HepG2 (cell line): ENCODE results near the gene NFS1. TPM values are rescaled to one million over a fixed set of nuclear protein-coding genes. Genes with fewer than 3 reads are reported as not detected.

Source experiments
- ARNT2 ChIP-seq: sonication (generic); formaldehyde crosslinking; IDR thresholded peaks from 2 replicates; pipeline ENCODE4 v1.8.0; 2022; ENCODE audit warnings: mild to moderate bottlenecking, low read depth, missing genetic modification reagents, moderate library complexity
- ARNTL ChIP-seq: sonication (generic); formaldehyde crosslinking; IDR thresholded peaks from 2 replicates; pipeline ENCODE4 v1.4.0; 2020; ENCODE audit warnings: mild to moderate bottlenecking, missing genetic modification reagents
- CREB1 ChIP-seq, 2 experiments: fragments of 450-650 bp in 1 of 2; IDR thresholded peaks; 2 replicates each; pipeline ENCODE4 v1.6.1; 2016 to 2017; ENCODE audit warnings: control low read depth in 1 of 2, mild to moderate bottlenecking in 1 of 2, missing compliant biosample characterization in 1 of 2, missing genetic modification characterization in 1 of 2
- DNMT3B ChIP-seq: conservative IDR thresholded peaks from 2 replicates; pipeline ENCODE4 v1.6.1; 2016; ENCODE audit warnings: missing biosample characterization, control low read depth
- JUN ChIP-seq: sonication (generic); formaldehyde crosslinking; IDR thresholded peaks from 2 replicates; pipeline ENCODE4 v1.4.0; 2020; ENCODE audit warnings: mild to moderate bottlenecking, missing genetic modification reagents
- MAFG ChIP-seq: sonication (generic); formaldehyde crosslinking; IDR thresholded peaks from 2 replicates; pipeline ENCODE4 v1.5.1; 2020; ENCODE audit warnings: mild to moderate bottlenecking, missing genetic modification reagents
- NCOA1 ChIP-seq: sonication (generic); formaldehyde crosslinking; IDR thresholded peaks from 2 replicates; pipeline ENCODE4 v1.9.0; 2021; ENCODE audit warnings: missing genetic modification reagents
- NFYB ChIP-seq: sonication (generic); formaldehyde crosslinking; IDR thresholded peaks from 2 replicates; pipeline ENCODE4 v1.4.0; 2020; ENCODE audit warnings: missing genetic modification reagents
- NR2C2 ChIP-seq: sonication (generic); formaldehyde crosslinking; IDR thresholded peaks from 2 replicates; pipeline ENCODE4 v1.4.0; 2020; ENCODE audit warnings: missing genetic modification reagents, mild to moderate bottlenecking, moderate library complexity, borderline replicate concordance
- ZNF121 ChIP-seq: sonication (generic); formaldehyde crosslinking; IDR thresholded peaks from 2 replicates; pipeline ENCODE4 v1.5.0; 2020; ENCODE audit warnings: mild to moderate bottlenecking, missing genetic modification reagents
- ZNF264 ChIP-seq: sonication (generic); formaldehyde crosslinking; IDR thresholded peaks from 2 replicates; pipeline ENCODE4 v1.4.0; 2020; ENCODE audit warnings: missing genetic modification reagents
- ZNF292 ChIP-seq: sonication (generic); formaldehyde crosslinking; IDR thresholded peaks from 2 replicates; pipeline ENCODE4 v1.8.1; 2022; ENCODE audit warnings: mild to moderate bottlenecking, low read depth, missing genetic modification reagents, borderline replicate concordance
- ZNF549 ChIP-seq: sonication (generic); formaldehyde crosslinking; IDR thresholded peaks from 2 replicates; pipeline ENCODE4 v1.5.0; 2020; ENCODE audit warnings: missing genetic modification reagents
- ZNF605 ChIP-seq: sonication (generic); formaldehyde crosslinking; IDR thresholded peaks from 2 replicates; pipeline ENCODE4 v1.8.0; 2022; ENCODE audit warnings: mild to moderate bottlenecking, missing genetic modification reagents
- ZNF614 ChIP-seq: IDR thresholded peaks from 2 replicates; pipeline ENCODE4 v1.6.1; 2018; ENCODE audit warnings: missing biosample characterization, missing genetic modification reagents, inconsistent platforms, borderline replicate concordance
- ZNF629 ChIP-seq: sonication (generic); formaldehyde crosslinking; conservative IDR thresholded peaks from 2 replicates; pipeline ENCODE4 v1.5.0; 2020; ENCODE audit warnings: missing genetic modification reagents
- ZNF652 ChIP-seq: IDR thresholded peaks from 2 replicates; pipeline ENCODE4 v1.6.1; 2016; ENCODE audit warnings: low read depth, borderline replicate concordance
- ZNF782 ChIP-seq: sonication (generic); formaldehyde crosslinking; IDR thresholded peaks from 2 replicates; pipeline ENCODE4 v1.4.0; 2020; ENCODE audit warnings: missing genetic modification reagents, mild to moderate bottlenecking, borderline replicate concordance
- ZSCAN29 ChIP-seq: sonication (generic); formaldehyde crosslinking; conservative IDR thresholded peaks from 2 replicates; pipeline ENCODE4 v1.4.0; 2020; ENCODE audit warnings: mild to moderate bottlenecking, missing genetic modification reagents
- ZZZ3 ChIP-seq: sonication (generic); formaldehyde crosslinking; IDR thresholded peaks from 2 replicates; pipeline ENCODE4 v1.4.0; 2020; ENCODE audit warnings: missing genetic modification reagents, mild to moderate bottlenecking, borderline replicate concordance
- polyA plus RNA-seq, 8 experiments: library from polyadenylated mRNA; depleted of rRNA in 3 of 8; stranded (reverse) in 7 of 8; unstranded in 1 of 8; fragments of >200 nt; fragmentation: Illumina TruSeq in 4 of 8; extraction: Trizol in 4 of 8; gene quantifications; 2 replicates each; pipeline versions ENCODE4 v1.2.1 to v1.2.3, GENCODE V29; 2011 to 2016; ENCODE audit warnings: low read depth in 4 of 8, missing spikeins in 1 of 8, mixed read lengths in 1 of 8; ENCODE audit not compliant: insufficient read depth in 1 of 8
- total RNA-seq, 5 experiments: library from RNA; depleted of rRNA; stranded (reverse); fragments of >200 nt; fragmentation: Illumina TruSeq; extraction: Trizol; gene quantifications; 2 replicates each; pipeline ENCODE4 v1.2.3, GENCODE V29; 2016; ENCODE audit warnings: low read depth in 1 of 5
- TF ChIP-seq, protein P1 (sequence below): sonication (generic); formaldehyde crosslinking; IDR thresholded peaks from 2 replicates; pipeline ENCODE4 v1.9.0; 2022; ENCODE audit warnings: low read depth, missing genetic modification reagents
- TF ChIP-seq, protein P2 (sequence below): sonication (generic); formaldehyde crosslinking; IDR thresholded peaks from 2 replicates; pipeline ENCODE4 v1.5.0; 2020; ENCODE audit warnings: mild to moderate bottlenecking, missing genetic modification reagents, borderline replicate concordance
- TF ChIP-seq, protein P3 (sequence below): sonication (generic); formaldehyde crosslinking; IDR thresholded peaks from 2 replicates; pipeline ENCODE4 v1.8.1; 2023; ENCODE audit warnings: mild to moderate bottlenecking, inconsistent platforms, moderate library complexity, missing genetic modification reagents, borderline replicate concordance
- TF ChIP-seq, protein P4 (sequence below): sonication (generic); formaldehyde crosslinking; IDR thresholded peaks from 2 replicates; pipeline ENCODE4 v1.9.0; 2021; ENCODE audit warnings: missing genetic modification reagents, mild to moderate bottlenecking, borderline replicate concordance

The NFS1 gene
- total and polyA plus RNA-seq, 2 of the 13 experiments (the other 11 are each of a cell fraction or from before 2014, with no cell fraction given) = 65.9 to 88.1 TPM

DNA sequence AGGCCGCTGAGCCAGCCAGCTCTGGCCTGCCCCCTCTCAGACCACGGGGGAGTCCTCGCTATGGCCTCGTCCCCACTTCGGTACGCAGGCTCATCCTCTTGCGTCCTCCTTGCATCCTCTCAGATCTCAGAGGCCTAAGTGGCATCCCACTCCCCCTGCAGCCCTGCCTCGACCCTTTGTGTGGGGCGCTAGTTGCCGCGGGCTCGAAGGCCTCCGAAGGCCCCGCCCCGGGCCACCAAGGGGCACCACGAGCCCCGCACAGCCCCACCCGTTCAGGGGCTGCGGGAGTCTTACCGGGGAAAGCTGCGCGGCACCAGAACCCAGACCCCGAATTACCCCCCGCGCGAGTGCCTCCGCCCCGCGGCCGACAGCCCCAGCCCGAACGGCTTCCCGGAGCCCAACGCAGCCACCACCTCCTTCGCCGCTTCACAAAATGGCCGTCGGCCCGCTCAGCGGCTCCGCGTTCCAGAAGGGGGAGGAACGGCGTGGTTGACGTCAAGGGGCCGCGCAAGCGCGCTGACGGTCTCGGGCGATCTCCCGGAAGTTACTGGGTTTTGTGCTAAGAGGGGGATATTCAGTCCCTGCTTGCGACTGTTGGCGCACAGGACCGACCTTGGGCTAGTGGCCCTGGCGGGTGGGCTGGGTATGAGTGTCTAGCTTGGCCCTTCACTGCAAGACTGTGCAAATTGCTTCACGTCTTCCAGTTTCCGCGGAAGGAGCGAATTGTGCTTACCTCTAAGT lies 34.5 kb downstream of the NFS1 start, which contains the start of the genes CPNE1 and RBM12 (continued):
- TF ChIP-seq, protein P1, sequence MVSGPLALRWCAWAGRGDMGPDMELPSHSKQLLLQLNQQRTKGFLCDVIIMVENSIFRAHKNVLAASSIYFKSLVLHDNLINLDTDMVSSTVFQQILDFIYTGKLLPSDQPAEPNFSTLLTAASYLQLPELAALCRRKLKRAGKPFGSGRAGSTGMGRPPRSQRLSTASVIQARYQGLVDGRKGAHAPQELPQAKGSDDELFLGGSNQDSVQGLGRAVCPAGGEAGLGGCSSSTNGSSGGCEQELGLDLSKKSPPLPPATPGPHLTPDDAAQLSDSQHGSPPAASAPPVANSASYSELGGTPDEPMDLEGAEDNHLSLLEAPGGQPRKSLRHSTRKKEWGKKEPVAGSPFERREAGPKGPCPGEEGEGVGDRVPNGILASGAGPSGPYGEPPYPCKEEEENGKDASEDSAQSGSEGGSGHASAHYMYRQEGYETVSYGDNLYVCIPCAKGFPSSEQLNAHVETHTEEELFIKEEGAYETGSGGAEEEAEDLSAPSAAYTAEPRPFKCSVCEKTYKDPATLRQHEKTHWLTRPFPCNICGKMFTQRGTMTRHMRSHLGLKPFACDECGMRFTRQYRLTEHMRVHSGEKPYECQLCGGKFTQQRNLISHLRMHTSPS (CRISPR knock-in tag) = no peak; the same call in none of the 2 replicates
- peak; percentile 96 for TF ChIP-seq ZNF614
- TF ChIP-seq, protein P2, sequence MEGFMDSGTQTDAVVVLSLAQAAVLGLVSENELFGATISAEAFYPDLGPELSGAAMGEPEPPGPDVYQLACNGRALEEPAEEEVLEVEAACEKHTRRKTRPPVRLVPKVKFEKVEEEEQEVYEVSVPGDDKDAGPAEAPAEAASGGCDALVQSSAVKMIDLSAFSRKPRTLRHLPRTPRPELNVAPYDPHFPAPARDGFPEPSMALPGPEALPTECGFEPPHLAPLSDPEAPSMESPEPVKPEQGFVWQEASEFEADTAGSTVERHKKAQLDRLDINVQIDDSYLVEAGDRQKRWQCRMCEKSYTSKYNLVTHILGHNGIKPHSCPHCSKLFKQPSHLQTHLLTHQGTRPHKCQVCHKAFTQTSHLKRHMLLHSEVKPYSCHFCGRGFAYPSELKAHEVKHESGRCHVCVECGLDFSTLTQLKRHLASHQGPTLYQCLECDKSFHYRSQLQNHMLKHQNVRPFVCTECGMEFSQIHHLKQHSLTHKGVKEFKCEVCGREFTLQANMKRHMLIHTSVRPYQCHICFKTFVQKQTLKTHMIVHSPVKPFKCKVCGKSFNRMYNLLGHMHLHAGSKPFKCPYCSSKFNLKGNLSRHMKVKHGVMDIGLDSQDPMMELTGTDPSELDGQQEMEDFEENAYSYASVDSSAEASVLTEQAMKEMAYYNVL (CRISPR knock-in tag) = peak; percentile 71
- TF ChIP-seq ARNT2 = peak; percentile 99
- peak; percentile 92 for TF ChIP-seq NR2C2 (CRISPR knock-in tag)
- TF ChIP-seq ZNF605 (CRISPR knock-in tag) = peak; percentile 99
- TF ChIP-seq NCOA1 = no peak; the same call in 1 of the 2 replicates
- peak; percentile 88 for TF ChIP-seq ARNTL (CRISPR knock-in tag)
- TF ChIP-seq ZNF292 = peak; percentile 21; the same call in 1 of the 2 replicates
- TF ChIP-seq, protein P3, sequence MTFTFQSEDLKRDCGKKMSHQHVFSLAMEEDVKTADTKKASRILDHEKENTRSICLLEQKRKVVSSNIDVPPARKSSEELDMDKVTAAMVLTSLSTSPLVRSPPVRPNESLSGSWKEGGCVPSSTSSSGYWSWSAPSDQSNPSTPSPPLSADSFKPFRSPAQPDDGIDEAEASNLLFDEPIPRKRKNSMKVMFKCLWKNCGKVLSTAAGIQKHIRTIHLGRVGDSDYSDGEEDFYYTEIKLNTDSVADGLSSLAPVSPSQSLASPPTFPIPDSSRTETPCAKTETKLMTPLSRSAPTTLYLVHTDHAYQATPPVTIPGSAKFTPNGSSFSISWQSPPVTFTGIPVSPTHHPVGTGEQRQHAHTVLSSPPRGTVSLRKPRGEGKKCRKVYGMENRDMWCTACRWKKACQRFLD (CRISPR knock-in tag) = peak; percentile 98; the same call in 1 of the 2 replicates
- TF ChIP-seq, protein P4, sequence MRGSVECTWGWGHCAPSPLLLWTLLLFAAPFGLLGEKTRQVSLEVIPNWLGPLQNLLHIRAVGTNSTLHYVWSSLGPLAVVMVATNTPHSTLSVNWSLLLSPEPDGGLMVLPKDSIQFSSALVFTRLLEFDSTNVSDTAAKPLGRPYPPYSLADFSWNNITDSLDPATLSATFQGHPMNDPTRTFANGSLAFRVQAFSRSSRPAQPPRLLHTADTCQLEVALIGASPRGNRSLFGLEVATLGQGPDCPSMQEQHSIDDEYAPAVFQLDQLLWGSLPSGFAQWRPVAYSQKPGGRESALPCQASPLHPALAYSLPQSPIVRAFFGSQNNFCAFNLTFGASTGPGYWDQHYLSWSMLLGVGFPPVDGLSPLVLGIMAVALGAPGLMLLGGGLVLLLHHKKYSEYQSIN (CRISPR knock-in tag) = no peak
- TF ChIP-seq NFYB (CRISPR knock-in tag) = peak; percentile 53
- TF ChIP-seq ZNF652 = peak; percentile 13; the same call in 1 of the 2 replicates
- no peak for TF ChIP-seq MAFG
- peak; percentile 84; the same call in 1 of the 2 replicates for TF ChIP-seq ZNF264 (CRISPR knock-in tag)
- peak; percentile 90 for TF ChIP-seq CREB1 (IDR thresholded peaks at IDR 0.05)
- TF ChIP-seq CREB1 (CRISPR knock-in tag; IDR thresholded peaks at IDR 0.05) = peak; percentile 97
- peak; percentile 76; the same call in 1 of the 2 replicates for TF ChIP-seq ZNF549 (CRISPR knock-in tag)
- peak; percentile 87 for TF ChIP-seq DNMT3B (CRISPR knock-in tag)
- peak; percentile 98 for TF ChIP-seq ZSCAN29 (CRISPR knock-in tag)
- TF ChIP-seq ZNF782 = peak; percentile 91
- TF ChIP-seq ZNF629 (CRISPR knock-in tag) = peak; percentile 39; the same call in 1 of the 2 replicates
- TF ChIP-seq ZZZ3 (CRISPR knock-in tag) = peak; percentile 85; the same call in 1 of the 2 replicates
- peak; percentile 81 for TF ChIP-seq JUN (CRISPR knock-in tag)
- TF ChIP-seq ZNF121 (CRISPR knock-in tag) = peak; percentile 83; the same call in 1 of the 2 replicates
